HG03354 (cell line): ENCODE measurements around the gene CAB39.
A peak's percentile ranks its signal among the peaks of the same experiment; 100 is the strongest.

Experiments
- ATAC-seq: cut with Tn5 transposase; IDR thresholded peaks from one replicate; pipeline ENCODE4 v1.9.1; 2021; ENCODE audit warnings: mild to moderate bottlenecking; ENCODE audit not compliant: unreplicated experiment, poor library complexity, severe bottlenecking

The CAB39 gene

DNA sequence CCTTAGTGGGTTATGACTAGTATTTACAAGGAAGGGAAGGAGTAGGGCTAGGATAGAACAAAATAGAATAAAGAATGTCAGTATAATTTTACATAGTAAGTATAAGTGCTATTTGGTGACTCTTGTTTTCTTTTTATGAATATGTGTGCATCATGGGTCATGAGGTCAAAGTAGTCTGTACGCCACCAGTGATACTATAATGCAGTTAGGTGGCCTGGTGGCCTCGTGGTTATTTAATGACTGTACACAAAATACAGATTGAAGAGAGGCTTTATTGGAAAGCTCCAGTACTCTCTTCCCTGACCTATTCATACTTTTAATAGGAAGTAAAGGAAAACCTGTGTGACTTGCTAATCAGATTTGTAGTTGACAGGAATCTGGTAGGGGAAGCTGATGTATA lies 27.3 kb downstream of the CAB39 start:
- ATAC-seq: no peak

DNA sequence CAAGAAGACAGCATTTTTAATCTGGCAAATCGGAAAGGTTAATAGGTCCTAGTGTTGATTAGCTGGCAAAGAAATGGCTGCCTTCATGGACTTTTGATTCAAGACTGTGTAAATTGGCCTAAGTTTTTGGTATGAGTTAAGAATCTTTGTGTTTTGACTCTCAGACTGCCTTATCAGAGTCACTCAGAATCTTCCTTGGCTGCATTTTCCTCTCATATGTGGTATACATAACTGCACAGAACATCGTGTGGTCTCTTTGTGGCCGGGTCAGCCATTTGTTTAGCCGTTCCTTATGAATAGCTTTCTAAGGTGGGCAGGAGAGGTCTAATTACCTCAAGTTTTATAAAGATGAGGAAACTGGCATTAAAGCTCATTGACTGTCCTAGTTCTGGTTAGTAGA lies 30.1 kb downstream of the CAB39 start:
- no peak for ATAC-seq

DNA sequence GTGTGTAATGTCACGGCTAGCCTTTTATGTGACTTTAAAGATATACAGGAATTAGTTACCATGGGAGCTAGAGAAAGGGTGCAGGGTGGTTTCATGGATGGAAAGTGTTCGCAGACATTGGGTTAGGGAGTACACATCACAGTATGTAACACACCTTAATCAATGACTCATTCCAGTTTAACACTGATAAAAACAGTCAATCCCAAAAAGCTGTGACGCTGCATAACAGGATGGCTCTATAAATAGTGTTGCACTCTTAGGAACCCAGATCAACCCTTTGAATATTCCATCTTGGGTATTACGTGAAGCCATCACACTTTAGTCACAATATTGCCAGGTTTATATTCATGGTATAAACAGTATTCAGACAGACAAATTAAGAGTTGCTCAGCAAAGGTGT lies 33.6 kb downstream of the CAB39 start:
- ATAC-seq: no peak

DNA sequence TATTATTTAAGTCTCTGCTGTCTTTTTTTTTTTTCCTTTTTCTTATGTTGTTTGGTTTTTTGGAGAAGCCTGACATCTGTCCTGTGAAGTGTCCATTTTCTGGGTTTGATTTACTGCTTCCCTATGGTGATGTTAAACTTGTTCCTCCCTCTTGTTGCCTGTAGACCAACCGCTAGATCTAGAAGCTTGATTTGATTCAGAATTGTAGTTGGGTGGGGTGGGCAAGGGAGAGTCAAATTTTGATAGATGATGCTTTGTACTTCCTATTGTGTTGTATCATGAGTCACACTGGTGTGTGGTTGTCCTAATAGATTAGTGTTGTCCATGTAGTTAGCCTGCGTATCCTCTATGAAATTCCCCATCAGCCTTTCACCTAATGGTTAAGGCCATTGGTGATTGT lies 35.4 kb downstream of the CAB39 start:
- no peak for ATAC-seq

DNA sequence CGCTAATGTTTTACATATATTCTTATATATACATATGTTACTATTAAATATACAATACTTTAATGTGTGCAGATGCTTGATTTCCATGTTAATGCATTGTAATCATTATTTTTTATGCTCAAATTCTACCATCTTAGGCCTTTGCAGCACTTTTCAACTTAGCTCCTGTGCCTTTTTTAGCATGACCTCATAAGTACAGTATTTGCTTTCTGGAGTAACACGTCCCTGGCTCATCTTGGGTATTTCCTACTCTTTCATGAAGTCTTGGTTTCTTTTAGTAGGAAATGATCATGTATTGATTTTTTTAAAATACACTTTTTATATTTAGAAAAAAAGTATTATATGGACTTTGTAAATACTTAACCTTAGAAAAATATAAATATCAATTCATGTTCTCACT lies 36.5 kb downstream of the CAB39 start:
- no peak for ATAC-seq

DNA sequence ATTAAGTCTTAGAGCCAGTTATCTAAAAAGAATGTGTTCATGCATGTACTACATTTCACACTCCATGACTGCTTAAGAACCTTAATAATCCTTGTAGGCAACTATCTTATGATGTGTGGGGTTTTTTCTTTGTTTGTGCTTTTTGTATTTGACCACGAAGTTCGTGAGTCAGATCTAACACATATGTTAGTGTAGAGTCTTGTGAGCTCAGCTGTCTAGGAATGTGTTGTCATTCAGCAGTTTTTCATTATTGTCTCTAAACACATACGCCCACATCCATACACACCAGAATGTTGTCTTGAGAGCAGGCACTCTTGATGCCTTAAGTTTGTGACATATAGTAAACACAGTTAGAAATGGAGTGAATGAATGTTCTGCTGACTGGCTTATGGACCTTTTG lies 38.4 kb downstream of the CAB39 start:
- no peak for ATAC-seq

DNA sequence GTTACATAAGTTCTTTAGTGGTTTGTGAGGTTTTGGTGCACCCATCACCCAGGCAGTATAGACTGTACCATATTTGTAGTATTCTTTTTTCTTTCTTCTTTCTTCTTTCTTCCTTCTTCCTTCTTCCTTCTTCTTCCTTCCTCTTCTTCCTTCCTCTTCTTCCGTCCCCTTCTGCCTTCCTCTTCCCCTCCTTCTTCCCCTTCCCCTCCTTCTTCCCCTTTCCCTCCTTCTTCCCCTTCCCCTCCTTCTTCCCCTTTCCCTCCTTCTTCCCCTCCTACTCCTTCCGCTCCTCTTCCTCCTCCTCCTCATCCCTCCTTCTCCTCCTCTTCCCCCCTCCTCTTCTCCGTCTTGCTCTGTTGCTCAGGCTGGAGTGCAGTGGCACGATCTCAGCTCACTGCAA lies 41.6 kb downstream of the CAB39 start:
- ATAC-seq: no peak

DNA sequence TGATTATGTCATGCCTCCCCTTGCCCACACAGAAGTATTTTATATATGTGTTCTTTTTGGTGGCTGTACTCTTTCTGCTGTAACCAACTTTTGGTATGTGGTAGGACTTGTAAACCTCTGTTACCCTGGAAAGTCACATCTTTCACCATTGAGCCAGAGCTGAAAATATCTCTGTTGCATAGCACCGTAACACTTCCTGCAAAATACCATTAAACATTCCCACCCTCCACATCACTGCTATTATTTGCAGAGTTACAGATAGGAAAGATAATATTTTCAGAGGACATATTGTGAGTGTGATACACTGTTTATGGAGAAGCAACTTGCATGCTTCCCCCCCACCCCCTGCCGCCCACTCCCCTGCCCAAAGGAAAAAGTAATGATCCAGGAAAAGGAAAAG lies 44.8 kb downstream of the CAB39 start:
- no peak for ATAC-seq

DNA sequence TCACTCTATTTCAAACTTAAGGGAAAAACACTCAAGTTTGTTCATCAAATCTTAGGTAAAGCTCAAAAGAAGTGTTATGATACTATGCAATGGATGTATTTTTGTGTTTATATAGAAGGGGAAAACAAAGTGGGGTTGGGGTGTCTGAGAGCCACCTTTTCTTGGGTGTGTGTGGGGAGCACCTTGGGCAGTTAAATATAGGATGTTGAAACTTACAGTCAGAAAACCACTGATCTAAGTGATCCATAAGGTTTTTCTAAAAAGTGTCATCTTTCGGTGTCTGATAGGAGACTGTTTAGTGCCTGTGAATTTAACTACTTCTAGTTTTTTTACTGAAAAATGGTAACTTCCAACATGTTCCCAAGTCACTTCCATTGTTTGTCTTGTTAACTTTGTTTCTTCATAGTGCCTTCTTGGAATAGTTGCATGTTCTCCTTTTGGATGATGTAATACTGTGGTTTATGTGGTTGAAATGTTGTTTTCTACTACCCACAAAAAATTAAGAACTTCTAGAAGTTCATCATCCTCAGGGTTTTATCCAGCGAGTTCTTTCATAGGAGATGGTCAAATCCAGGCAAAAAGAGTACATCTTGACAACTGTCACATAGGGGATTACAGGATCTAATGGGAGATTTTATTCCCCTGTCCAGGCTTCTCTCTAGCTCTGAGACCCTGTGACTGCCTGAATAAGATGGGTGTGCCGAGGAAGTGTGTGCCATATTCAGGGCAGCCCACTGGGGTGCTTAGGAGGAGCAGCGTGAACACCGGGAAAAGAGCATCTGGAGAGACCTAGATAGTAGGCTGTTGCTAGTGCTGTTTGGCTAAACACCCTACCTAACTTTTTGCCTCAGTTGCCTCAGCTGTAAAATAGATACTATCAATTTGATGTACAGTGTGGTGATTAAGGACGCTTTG lies 46.2 kb downstream of the CAB39 start:
- ATAC-seq: no peak

DNA sequence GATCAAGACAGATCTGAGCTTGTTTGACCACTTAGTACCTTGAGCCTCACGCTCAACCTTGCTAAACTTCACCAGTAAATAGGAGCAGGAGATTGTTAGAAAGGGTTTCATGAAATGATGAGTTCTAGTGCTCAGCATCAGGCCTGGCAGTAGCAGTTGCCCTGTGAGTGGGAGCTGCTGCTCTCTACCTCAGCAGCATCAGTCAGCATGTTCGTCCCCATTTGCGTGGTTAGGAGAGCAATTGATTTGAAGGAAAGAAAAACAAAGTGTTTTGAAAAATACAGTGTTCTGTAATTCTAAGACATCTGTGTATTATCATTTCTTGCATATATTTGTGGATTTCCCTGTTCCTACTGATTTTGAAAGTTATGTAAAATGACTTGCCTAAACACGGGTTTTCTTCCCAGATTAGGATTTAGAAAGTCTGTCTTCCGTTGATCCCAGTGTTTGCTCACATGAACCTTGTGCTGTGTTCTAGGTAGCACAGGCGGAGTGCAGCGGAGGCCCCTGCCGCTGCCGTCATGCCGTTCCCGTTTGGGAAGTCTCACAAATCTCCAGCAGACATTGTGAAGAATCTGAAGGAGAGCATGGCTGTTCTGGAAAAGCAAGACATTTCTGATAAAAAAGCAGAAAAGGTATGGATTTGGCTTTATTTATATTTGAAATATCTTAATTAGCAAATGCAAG lies 47.0 kb downstream of the CAB39 start:
- ATAC-seq: no peak

DNA sequence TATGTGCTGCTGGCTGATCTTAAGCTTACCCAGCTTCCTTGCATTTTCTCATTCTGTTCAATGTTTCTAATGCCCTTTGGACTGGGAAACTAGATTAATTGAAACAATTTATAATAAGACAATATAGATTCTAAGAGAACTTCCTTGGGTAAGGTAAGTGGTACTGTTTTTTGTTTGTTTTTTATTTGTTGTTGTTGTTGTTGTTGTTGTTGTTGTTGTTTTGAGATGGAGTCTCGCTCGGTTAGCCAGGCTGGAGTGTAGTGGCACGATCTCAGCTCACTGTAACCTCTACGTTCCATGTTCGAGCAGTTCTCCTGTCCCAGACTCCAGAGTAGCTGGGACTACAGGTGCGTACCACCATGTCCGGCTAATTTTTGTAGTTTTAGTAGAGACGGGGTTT lies 49.1 kb downstream of the CAB39 start:
- ATAC-seq: no peak

DNA sequence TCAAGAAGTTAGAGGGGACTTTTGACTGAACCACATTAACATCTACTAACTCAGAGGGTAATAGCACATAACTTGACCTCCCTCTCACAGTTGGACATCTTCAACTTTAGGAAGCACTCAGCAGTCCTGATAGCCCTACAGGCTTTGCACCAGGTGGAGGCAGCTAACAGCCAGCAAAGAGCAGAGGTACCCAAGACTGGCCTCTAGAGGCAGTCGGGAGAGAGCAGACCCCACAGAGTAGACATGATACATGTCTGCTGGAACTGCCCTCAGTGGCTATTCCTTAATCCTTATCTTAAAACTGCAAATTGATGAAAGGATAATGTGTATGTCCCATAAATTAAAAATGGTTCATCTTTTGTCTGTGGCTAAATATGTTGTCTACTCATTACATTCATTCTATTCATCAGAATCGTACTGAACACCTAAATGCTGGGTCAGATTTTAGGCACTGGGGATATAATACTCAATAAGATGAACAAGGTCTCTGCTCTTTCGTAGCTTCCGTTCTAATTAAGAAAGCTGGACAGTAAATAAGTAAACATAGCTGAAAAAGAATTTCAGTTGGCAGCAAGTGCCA lies 49.8 kb downstream of the CAB39 start:
- peak; percentile 94 for ATAC-seq

DNA sequence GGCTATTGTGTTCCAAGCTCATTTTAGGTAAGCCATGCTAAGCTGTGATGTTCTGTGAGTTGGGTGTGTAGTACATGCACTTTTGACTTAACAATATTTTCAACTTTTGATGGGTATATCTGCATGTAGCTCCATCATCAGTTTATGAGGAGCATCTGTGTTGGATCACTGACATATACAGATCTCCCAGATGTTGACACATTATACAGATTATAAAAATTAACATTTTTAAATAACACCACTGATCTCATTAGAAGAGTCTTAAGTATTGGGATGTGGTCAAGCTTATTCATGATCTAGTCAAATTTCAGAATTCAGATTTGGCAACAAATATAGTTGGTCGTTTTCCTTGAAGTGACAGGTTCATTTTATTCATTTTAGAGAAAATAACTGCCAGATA lies 51.7 kb downstream of the CAB39 start:
- ATAC-seq: no peak

DNA sequence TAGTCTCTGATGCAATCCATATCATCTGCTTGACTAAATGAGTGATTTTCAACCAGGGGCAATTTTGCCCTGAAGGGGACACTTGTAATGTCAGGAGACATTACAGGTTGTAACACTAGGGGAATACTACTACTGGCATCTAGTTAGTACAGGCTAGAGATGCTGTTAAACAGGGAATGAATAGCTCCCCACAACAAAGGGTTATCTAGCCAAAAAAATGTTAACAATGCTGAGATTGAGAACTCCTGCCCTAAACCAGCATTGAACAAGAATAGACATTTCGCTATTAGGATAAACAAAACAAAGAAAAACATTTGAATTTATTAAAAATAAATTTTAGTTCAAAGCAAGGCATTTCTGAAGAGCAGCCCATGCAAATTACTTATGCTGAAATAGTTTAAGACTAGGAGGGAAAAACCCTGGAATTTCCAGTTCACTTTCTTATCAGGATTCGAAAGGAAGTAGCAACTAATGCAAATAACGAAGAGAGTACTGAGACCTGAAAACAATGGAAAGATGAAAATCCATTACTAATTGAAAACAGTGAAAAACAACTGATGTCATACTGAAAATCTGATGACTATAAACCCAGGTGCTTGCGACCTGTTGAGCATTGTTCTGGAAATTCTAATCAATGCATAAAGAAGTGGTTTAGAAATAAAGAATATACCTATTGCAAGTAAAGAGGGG lies 53.1 kb downstream of the CAB39 start:
- no peak for ATAC-seq

DNA sequence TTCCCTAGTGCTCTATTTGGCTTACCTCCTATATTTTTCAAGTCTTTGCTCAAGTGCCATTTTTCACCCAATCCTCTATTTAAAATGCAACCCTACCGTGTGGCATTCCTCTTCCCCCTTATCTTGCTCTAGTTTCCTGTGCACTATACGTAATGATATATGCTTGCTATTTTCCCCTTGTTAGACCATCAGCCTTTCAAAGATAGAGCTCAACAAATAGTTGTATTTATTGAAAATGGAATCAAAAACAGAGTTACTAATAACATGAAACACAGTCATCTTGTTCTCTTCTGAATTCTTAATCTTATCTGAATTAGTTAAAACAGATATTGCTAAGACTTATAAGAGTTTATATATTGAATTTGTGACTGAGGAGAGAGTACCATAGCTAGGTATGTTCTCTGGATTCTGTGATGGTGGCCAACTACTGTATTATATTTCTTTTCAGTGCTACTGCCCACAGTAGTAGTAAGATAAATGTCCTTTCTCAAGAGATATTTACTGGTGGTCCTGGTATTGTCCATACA lies 55.3 kb downstream of the CAB39 start:
- no peak for ATAC-seq

DNA sequence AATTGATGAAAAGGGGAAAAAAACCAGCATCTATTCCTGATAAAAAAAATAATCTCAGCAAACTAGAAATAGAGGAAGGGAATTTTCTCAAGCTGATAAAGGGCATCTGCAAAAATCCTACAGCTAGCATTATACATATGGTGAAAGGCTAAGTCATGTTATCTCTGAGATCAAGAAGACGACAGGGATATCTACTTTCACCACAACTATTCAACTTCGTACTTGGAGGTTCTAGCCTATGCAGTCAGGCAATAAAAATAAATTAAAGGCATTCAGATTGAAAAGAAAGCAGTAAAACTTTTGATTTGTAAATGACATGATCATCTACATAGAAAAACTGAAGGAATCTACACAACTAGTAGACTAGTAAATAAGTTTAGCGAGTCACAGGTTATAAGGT lies 58.2 kb downstream of the CAB39 start:
- ATAC-seq: no peak

DNA sequence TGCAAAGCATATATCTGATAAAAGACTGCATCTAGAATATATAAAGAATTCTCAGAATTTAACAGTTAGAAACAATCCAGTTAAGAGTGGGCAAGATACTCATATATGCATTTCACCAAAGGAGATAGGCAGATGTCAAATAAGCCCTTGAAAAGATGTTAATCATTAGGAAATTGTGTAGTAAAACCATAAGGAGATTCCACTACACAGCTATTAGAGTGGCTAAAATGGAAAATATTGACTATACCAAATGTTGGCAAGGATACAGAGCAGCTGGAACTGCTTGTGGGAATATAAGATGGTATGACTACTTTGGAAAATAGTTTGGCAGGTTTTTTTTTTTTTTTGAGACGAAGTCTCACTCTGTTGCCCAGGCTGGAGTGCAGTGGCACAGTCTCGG lies 59.5 kb downstream of the CAB39 start:
- ATAC-seq: no peak

DNA sequence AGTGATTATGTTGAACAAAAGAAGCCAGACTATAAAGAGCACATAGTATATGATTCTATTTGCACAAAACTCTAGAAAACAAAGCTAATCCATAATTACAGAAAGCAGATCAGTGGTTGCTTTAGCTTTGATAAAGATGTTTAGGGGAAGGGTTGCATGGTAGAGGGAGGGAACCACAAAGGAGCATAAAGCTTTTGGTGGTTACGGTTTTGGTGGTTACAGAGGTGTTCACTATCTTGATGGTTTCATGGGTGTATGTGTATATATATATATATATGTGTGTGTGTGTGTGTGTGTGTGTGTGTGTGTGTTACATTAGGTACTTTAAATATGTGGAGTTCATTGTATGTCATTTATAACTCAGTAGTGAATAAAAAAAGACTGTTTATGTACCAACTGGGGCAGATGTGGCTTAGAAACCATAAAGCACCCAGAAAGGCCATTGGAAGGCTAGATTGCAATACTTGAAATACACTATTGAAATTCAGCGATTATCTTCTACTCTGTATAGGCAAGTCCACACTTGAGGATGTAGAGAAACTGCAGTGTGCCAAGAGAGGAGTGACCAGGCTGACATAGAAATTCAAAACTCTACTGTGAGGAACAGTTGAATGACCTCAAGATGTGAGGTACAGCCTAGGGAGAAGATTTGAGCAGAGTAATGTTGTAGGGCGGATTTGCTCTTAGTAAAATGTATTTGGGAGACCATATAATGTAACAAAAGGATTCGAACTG lies 60.6 kb downstream of the CAB39 start:
- no peak for ATAC-seq

DNA sequence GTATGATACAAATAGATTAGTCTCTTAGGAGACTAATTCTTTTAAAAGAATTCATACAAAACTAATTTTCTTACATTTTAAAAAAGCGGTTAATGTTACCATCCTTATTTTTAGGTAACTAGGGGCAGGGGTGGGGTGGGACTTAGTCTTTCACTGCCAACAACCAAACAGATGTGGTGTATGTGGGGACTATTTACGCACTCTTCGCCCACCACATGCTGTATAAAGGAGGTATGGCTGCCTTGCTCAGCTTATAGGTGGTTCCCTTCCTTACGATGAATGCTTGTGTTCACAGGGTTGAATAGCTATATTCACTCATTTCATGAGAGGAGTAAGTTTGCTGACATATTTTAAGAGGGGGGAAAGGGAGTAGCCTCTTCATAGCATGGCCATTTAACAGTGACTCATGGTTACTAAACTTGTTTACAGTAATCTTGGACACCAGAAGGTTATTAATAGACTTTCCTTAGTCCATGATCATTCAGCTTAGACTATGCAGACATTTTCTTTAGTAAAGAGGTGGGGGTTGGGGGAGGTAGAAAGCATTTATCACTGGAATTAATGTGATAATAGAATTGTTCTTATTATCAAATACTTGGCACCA lies 61.8 kb downstream of the CAB39 start:
- no peak for ATAC-seq
